ENCODE measurements around the gene VWA5B1.
"Not testable (repeated sequence)": the region's sequence is repeated elsewhere in the genome, so short reads cannot be mapped to it uniquely, and the experiment has no call there.

Gene VWA5B1

DNA sequence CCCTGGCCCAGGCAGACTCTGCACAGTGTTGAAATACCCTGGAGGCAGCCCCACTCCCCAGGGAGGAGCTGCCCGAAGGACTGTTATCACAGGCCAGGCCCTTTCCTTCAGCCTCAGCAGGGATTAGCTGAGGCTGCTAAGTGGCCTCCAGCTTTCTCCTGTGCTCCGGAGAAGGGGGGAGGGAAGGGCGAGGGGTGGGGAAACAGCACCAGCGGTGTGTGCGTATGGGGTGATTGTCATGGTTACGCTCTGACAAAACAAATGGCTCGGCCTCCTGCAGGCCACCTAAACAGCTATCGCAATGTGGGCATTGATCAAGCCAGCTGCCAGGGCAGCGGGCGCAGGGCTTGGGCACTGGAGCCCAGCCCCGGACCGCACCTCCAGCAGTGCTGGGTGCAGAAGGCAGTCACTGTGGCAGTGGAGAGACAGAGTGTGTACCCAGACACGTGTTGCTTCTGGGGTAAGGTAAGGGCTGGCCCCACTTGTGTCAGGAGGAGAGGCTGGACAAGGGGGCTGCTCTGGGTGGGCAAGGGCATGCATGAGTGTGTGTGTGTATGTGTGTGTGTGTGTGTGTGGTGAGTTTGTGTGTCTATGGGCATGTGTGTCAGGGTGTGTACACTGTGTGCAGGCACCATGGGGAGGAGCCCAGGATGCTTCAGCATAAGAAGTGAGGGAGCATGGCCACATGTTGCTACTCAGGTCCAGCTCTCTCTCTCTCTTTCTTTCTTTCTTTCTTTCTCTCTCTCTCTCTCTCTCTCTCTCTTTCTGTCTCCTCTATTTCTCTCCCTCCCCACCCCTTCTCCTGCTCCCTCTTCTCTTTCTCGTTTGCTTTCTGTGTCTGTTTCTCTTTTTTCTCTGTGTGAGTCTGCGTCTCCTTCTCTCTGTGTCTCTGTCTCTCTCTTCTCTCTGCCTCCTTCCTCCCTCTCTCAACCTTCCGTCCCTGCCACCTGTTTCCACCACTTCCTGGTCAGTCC, at the start of gene VWA5B1:
Gene VWA5B1, plus strand, starts transcription at position 252 of the 974 bp plus-strand sequence. CDS start 19,727 bp downstream, outside the sequence.
- no peak for DNase-seq (ENCODE audit: low read depth, low spot score)

GRCh38 chr1:20242890-20243479, 47.7 kb upstream of the VWA5B1 start:
- no peak for DNase-seq (ENCODE audit: low read depth, low spot score)

GRCh38 chr1:20248971-20249612, 41.6 kb upstream of the VWA5B1 start:
- no peak for DNase-seq (ENCODE audit: low read depth, low spot score)

- DNase-seq (ENCODE audit: low read depth, low spot score) = no peak
These were observed 40.2 kb upstream of the VWA5B1 start for GRCh38 chr1:20250340-20250989.

DNA sequence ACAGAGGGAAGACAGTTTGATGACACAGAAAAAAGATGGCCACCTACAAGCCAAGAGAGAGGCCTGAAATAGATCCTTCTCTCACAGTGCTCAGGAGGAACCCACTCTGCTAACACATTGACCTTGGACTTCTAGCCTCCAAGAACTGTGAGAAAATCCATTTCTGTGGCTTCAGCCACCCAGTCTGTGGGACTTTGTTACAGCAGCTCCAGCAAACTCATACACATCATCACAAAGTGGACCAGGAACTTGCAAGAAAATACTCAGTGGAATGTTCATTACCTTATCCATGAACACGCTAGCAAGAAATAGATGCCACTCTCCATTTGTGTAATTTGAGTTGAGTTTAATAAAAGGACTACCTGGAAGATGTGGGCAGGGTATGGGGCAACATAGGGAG, 38.1 kb upstream of the VWA5B1 start:
- DNase-seq (ENCODE audit: low read depth, low spot score) = no peak

GRCh38 chr1:20255666-20256065, 35.0 kb upstream of the VWA5B1 start:
- no peak for DNase-seq (ENCODE audit: low read depth, low spot score)

DNA sequence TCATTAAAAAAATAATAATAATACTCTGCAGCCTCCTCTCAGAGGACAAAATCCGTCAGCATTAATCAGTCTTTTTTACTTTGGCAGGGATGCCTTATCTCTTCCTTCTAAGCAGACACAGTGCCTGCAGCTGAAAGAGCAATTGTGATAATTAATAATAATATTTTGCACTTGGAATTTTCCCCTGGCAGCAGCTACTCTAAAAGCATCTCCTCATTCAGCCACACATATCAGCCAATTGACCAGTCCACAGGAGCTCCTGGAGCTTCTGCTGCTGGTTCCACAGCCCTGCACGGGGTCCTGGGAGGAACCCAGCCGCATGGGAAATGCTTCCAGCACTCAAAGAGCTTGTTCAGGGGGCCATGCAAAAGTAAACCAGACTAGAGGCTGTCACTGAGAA, 31.0 kb upstream of the VWA5B1 start:
- DNase-seq (ENCODE audit: low read depth, low spot score) = no peak

- DNase-seq (ENCODE audit: low read depth, low spot score) = no peak
These were observed 29.6 kb upstream of the VWA5B1 start for GRCh38 chr1:20261095-20261494.

- DNase-seq (ENCODE audit: low read depth, low spot score) = no peak
These were observed 27.7 kb upstream of the VWA5B1 start for GRCh38 chr1:20262810-20263534.

DNA sequence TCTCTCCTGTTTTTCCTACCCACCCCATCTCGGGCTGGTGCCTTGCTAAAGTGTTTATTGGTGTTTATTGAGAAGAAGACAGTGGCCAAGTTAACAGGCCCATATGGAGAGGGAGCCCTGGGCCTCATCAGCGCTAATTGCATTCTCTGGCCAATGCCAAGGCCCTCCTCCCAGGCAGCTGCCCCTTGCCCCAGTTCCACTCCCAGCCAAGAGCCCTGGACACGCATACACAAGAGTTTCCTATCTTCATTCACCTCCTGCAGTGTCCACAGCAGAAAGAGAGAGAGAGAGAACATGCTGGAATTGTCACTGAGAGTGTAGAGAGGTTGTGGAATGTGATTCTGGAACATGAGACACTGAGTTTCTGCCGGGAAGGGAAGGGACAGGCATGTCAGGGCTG, 25.4 kb upstream of the VWA5B1 start:
- DNase-seq (ENCODE audit: low read depth, low spot score) = no peak

DNA sequence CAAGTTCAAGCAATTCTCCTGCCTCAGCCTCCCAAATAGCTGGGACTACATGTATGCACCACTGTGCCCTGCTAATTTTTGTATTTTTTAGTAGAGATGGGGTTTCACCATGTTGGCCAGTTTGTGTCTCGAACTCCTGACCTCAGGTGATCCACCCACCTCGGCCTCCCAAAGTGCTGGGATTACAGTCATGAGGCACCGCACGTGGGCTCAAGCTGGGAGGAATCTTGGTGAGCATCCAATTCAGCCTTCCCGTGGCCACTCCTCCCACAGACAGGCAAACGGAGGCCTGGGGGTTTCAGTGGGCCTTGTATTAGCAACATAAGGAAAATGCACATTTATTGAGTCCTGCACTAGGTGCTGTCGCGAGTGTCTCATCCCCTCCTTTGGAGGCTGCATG, 24.5 kb upstream of the VWA5B1 start:
- no peak for DNase-seq (ENCODE audit: low read depth, low spot score)

GRCh38 chr1:20266642-20267041, 24.0 kb upstream of the VWA5B1 start:
- no peak for DNase-seq (ENCODE audit: low read depth, low spot score)

DNA sequence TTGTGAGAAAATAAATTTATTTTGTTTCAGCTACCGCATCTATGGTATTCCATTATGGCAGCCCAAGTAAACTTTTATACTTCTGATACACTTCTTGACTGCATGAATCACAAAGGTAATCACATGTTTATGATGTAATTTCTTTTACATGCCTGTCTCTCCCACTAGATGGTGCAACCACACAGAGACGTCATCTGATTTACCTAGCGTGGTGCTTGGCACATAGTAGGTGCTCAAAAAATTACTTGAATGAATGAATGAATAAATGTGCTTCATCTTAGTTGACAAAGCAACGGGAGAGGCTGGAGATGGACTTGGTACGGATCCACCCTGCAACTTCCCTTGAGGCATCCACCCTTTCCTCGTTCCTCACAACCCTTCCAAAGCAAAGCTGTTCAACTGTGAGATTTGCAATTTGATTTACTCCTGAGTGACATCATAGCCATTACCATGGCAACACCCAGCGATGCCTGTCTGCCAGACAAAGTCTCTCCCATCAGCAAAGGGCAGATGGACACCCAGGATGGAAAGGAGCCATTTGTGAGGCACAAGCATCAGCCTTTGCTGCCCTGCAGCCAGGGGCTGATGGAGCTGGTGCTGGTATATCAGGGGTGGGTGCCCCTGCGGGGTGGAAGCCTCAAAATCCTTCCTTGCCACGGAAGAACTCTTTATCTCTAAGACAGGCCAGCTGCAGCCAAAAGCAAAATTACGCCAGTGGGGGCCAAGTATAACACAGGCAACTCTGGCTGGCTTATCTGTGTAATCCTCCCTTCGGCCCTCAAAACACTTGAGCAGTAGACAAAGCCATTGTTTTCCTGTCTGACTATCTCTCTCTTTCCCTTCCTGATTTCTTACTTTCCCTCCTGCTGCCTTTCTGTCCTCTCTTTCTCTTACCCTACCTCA, 18.9 kb upstream of the VWA5B1 start:
- no peak for DNase-seq (ENCODE audit: low read depth, low spot score)

DNA sequence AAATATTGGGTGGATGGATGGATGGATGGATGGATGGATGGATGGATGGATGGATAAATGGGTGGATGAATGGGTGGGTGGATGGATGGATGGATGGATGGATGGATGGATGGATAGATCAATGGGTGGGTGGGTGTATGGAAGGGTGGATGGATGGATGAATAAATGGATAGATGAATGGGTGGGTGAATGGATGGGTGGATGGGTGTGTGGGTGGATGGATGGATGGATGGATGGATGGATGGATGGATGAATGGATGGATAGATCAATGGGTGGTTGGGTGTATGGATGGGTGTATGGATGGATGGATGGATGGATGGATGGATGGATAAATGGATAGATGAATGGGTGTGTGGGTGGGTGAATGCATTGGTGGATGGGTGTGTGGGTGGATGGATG, 17.0 kb upstream of the VWA5B1 start:
- not testable (repeated sequence) for DNase-seq (ENCODE audit: low read depth, low spot score)

GRCh38 chr1:20275319-20275925, 15.3 kb upstream of the VWA5B1 start:
- no peak for DNase-seq (ENCODE audit: low read depth, low spot score)

DNA sequence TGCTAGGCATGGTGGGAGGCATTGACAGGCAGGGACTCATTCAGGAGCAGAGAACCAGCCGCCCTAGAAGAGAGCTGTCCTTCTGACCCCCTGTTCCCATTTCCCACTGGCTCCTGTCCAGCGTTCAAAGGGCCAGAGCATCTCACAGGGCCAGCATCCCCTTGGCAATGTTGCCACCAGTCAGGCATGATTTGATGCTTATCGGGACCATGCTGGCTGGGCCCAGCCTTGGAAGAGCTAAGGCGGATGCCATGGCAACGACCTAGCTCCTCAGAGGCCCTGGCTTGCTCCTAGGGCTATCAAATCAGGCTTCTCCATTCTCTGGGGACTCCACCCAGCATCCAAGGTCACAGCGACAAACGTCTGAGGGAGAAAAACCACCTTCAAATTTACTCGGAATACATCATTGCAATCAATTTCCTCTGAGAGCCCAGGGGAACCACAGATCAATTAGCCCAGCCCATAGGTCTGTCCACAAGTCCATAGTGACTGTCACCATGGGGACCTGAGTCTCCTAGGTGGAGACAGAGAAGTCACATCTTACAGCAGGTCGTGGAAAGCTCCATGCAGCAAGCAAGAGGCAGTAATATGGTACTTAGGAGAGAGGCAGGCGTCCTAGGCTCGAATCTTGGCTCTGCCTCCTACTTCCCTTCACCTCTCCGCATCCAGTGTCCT, 14.1 kb upstream of the VWA5B1 start:
- no peak for DNase-seq (ENCODE audit: low read depth, low spot score)

DNA sequence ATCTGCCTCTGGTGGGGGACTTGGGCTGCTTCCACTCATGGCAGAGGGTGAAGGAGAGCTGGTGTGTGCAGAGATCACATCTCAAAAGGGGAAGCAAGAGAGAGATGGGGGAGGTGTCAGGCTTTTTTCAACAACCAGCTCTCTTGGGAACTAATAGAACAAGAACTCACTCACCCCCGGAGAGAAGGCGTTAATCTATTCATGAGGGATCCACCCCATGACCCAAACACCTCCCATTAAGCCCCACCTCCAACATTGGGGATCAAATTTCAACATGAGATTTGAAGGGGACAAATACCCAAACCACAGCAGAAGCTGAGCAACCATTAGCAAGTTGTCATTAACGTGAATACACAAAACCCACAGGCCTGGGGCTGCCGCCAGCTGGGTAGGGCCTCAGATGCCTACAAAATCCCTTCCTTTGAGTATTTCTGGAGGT, 12.0 kb upstream of the VWA5B1 start:
- DNase-seq (ENCODE audit: low read depth, low spot score) = no peak

GRCh38 chr1:20279509-20279908, 11.2 kb upstream of the VWA5B1 start:
- no peak for DNase-seq (ENCODE audit: low read depth, low spot score)

- no peak for DNase-seq (ENCODE audit: low read depth, low spot score)
These were observed 10.3 kb upstream of the VWA5B1 start for GRCh38 chr1:20280341-20280740.

Measured in activated CD4-positive, CD25-positive, alpha-beta regulatory T cell treated with anti-CD3 and anti-CD28 coated beads, Interleukin-2, amount 50 U/mL, for 16 hours (primary cell).